Fibroblast of skin of left quadriceps (primary cell): ENCODE measurements around the gene TOP1.
A peak's percentile ranks its signal among the peaks of the same experiment; 100 is the strongest.
"Not testable (repeated sequence)": the region's sequence is repeated elsewhere in the genome, so short reads cannot be mapped to it uniquely, and the experiment has no call there.

Experiments
- DNase-seq, 2 experiments: peaks; one replicate each; pipeline ENCODE4 v3.0.0-alpha.2; 2013; ENCODE audit warnings: low read depth in 2 of 2

Gene TOP1

GRCh38 chr20:41091927-41092326 lies 63.3 kb downstream of the TOP1 start:
- DNase-seq: no peak

GRCh38 chr20:41094353-41095055 lies 65.9 kb downstream of the TOP1 start:
- DNase-seq: no peak

GRCh38 chr20:41095110-41095969 lies 66.7 kb downstream of the TOP1 start:
- peak in 1 of 2 experiments; percentile 45 for DNase-seq

- peak; percentile 81 to 82 for DNase-seq
Observed at GRCh38 chr20:41098703-41099250, 70.2 kb downstream of the TOP1 start.

GRCh38 chr20:41100001-41100480 lies 71.4 kb downstream of the TOP1 start:
- no peak for DNase-seq

DNA sequence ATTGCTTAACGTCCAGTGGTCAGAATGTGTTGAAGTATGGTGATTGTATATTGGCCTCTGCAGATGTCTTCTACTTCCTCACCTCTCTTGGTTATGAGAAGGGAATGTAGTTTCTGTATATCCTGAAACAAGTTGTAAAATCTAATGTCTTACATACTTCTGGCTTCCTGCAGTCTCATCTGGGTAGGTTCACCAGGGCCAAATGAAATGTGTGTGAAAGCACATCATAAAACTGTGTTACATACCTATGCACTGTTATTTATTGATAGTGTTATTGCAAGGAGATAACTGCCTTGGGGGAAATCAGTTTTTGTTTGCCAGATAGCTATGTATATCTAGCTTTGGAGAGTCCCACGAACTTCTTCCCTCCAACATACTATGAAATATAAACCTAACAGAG lies 73.0 kb downstream of the TOP1 start:
- no peak for DNase-seq

DNA sequence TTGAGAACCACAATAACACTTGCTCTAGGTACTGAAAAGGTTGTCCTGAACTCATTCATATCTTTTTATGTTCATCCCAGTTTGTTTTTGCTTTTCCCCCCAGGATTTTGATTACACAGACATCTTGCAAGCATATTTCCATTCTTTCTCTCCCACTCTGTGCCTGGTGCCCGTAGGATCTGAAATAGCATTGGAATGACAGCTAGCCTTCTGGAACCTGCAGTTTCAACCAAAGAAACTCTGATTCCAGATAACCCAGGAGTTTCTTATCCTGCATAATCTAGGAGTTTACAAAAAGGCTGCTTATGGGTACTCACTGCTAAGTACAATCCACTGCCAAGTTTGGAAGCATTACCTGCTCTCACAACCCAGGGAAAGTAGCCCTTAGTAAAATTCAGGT lies 79.9 kb downstream of the TOP1 start:
- DNase-seq: no peak

GRCh38 chr20:41110012-41110411 lies 81.4 kb downstream of the TOP1 start:
- DNase-seq: no peak

- no peak for DNase-seq
Observed at GRCh38 chr20:41110930-41111577, 82.4 kb downstream of the TOP1 start.

DNA sequence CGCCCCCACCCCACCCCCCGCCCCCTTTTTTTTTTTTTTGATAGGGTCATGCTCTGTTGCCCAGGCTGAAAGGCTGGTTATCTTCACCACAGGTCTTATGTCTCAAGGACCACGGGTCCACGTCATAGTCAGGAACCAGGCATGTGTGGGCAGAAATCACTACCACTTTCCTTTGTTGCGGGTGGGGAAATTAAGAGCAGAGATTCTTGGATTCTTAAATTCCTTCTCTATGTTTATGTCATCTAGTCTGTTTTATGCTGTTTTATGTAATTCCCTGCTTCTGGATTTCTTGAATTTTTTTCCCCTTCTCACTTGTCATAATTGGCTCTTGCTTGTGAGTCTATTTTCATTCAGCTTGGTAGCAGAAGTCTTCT lies 82.9 kb downstream of the TOP1 start:
- no peak for DNase-seq

DNA sequence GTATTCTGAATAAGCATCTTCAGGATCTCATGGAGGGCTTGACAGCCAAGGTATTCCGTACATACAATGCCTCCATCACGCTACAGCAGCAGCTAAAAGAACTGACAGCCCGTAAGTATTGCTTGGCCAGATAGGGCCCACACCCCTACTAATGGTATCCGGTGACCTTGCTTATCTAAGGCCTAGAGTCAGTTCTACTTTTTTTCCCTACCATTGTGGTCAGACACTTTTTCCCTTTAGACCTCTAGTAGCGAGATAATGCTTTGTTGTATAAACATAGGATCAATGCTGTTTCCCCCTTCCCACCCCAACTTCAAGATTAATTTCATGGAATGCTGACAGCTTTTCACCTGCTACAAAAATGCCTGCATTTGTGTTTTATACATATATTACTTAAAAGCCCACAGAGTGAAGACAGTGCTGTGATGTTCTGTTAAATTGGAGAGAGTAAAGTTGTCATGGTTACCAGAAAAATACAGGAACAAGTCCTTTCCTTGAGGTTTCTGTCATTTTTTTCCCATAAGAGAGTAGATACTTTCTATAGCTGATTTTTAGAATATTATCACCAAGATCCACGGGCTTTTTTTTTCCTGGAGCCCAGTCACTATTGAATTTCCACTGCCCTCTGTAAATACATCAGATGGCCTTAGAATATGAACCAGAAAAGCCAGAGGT lies 87.8 kb downstream of the TOP1 start:
- no peak for DNase-seq

- DNase-seq: not testable (repeated sequence)
Observed at GRCh38 chr20:41118159-41118558, 89.5 kb downstream of the TOP1 start.

DNA sequence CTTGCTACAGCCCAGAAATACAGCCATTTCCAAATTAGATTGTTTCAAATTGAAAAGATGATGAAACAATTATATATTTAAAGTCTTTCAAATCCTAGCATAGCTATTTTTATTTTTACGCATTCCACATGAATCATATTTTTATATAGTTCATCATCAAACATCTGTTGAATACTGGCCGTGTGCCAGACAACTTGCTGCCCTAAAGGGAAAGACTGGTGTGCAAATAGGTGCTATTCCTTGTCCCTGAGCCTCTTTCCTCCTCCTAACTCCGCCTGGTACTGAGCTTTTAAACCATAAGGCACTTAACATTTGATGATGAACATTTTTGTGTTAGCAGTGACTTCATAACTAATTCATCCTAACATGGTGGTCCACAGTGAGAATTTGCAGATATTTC lies 90.0 kb downstream of the TOP1 start:
- DNase-seq: no peak

DNA sequence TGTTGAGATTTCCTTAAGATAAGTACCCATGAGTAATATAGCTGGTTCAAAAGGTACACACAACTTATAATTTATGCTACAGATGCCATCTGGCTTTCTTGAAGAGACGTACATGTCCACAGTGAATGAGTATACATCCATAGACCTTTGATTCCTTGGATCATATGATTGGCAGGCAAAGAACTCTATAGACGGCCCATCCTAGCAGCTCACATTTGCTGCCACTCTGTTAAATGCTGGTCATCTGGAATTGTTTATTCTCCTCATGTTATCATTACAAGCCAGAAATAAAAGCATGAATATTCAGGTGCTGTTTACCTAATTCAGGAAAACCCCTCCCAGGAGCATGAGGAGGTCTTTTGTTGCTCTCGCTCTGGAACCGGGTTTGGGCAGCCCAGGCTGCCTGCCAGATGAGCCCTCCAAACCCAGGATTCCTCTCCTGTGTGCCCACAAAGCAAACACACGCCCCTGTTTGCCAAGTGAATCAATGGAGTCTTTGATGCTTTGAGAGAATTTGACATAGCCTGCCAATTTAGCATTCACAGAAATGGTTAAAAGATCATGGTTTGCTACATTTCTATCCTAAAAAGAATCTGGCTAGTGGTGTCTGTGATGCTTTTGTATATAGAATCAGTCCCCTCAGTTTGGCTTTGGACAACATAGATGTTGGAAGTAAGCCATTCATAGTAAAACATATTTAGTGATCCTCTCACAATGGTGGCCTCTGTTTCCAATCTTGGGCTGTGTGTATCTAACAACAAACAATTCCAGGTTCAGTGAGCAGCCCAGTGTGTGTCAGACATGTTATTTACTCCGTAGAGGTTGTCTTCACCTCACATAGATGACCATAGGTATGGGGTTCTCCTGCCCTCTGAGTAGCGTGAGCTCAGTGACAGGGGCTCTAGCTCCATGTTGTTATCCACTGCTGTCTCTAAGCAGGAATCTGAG lies 91.3 kb downstream of the TOP1 start:
- DNase-seq: no peak

- DNase-seq: no peak
Observed at GRCh38 chr20:41121399-41121798, 92.8 kb downstream of the TOP1 start.

GRCh38 chr20:41123631-41124030 lies 95.0 kb downstream of the TOP1 start:
- DNase-seq: no peak

DNA sequence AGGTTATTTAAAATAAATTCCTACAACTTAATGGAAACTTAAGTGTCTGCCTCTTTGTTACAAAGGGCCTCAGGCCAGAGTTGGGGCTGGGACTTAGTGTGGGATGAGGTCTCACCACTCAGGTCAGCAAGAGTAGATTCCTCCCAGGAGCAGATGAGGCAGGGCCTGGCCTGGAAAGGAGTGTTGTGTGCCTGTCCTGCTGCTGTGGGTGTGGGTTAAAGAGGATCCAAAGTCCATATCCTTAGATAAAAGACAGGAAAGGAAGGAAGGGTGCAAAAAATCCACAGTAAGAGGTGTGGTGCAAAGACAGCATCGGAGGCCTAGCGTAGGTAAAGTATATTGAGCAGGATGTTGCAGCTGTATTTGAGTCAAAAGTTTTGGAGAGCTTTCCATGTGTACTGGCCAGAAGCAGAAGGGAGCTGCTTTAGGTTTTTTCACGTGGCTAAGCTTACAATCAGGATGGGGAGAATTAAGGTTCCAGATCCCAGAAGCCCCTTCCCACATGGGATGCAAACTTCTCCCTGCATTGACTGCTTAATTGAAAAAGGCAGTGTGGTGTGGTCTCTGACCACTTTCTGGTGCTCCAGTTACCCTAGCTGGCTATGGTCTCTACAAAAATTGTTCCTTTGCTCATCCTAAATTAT lies 96.0 kb downstream of the TOP1 start:
- DNase-seq: no peak

GRCh38 chr20:41125530-41126457 lies 97.2 kb downstream of the TOP1 start:
- no peak for DNase-seq

GRCh38 chr20:41126719-41127118 lies 98.1 kb downstream of the TOP1 start:
- no peak for DNase-seq
